ENCODE results near the gene FOXL3.
"Not testable (repeated sequence)": the region's sequence is repeated elsewhere in the genome, so short reads cannot be mapped to it uniquely, and the experiment has no call there.

The FOXL3 gene

DNA sequence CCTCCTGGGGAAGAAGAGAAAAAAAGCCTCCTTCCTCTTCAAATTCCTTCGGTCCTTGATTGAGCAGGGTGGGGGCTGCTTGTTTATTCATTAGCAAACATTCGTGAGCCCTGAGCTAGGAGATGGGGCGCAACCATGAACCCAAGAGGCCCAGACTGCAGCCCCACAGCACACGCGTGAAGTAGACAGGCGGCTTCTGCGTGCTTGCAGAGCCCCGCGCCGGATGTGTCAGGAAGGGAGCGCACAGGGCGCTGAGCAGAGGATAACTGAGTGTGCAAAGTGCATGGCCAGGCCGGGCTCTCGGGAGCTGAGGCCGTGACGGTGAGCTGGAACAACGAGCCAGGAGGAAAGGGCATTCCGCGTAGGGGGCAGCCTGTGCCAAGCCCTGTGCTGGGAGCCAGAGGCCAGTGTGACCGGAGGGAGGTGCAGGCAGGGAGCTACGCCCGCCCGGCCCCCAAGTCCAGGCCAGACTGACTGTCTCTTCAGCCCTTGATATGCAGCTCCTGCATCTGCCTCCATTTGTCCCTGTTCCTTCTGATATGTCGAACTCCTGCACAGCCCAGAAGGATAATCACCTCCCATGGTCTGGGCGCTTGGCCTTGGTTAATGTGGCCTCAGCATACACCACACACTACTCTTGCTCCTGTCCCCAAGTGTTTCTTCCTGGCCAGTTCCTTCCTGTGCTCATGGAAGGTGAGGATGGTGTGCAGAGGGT lies 4.6 kb downstream of the FOXL3 start:
- no peak for DNase-seq
- Histone ChIP-seq H3K36me3 (no peaks in the 10 kb centered on the region), H3K27ac (no peak overlapping the region), H3K27me3 (ENCODE audit: insufficient read depth, low read depth, severe bottlenecking) (peaks cover 44% of the 10 kb centered on the region), H3K4me3 (ENCODE audit: low read depth, low read length) (no peak overlapping the region), H3K9me3 (ENCODE audit: severe bottlenecking) (peaks cover 4% of the 10 kb centered on the region)
- TF ChIP-seq, protein P1, sequence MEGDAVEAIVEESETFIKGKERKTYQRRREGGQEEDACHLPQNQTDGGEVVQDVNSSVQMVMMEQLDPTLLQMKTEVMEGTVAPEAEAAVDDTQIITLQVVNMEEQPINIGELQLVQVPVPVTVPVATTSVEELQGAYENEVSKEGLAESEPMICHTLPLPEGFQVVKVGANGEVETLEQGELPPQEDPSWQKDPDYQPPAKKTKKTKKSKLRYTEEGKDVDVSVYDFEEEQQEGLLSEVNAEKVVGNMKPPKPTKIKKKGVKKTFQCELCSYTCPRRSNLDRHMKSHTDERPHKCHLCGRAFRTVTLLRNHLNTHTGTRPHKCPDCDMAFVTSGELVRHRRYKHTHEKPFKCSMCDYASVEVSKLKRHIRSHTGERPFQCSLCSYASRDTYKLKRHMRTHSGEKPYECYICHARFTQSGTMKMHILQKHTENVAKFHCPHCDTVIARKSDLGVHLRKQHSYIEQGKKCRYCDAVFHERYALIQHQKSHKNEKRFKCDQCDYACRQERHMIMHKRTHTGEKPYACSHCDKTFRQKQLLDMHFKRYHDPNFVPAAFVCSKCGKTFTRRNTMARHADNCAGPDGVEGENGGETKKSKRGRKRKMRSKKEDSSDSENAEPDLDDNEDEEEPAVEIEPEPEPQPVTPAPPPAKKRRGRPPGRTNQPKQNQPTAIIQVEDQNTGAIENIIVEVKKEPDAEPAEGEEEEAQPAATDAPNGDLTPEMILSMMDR (IDR thresholded peaks at IDR 0.05; ENCODE audit: low read depth, low read length): no peak

DNA sequence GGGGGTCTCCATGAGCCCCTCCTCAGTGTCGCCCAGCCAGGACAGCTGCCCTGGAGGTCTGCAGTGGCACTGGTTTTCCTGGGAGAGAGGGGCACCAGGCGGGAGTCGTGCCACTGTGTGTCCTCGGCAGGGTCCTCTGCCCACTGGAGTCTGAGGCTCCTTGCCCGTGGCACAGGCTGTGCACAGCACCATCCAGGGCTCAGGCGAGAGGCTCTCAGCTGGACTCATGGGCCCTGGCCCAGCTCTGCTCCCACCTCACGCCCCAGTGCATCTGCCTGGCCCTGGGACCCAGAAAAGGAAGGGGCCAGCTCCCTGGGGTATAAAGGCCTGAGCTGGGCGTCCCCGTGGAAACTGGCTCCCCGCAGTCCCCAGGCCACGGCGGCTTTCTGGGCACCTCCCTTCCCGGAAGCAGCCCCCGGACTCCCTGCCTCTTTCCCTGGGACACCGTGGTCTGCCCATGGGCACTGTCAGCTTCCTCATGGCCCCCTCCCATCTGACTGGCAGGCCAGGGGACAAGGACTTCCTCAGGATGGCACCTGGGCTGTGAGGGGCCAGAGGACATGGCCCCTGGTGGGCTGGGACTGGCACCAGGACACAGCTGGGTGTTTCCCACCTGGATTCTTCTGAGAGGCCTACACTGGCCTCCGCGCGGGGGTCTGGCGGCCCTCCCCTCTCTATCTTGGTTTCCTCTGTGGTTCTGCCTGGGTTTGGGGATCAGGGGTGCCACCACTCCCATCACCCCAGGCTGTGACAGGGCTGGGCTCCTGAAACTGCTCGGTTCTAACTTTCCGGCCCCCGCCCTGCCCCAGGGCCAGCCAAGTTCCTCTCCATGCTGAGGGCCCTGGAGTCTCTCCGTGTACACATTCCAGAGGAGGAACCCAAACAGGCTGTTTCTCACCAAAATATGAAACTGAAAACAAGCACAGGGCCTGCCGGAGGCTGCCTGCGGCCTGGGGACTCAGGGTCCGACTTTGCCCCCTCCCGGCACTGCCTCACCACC lies 5.5 kb downstream of the FOXL3 start:
- TF ChIP-seq, protein P1 (IDR thresholded peaks at IDR 0.05; ENCODE audit: low read depth, low read length): no peak
- no peak for DNase-seq
- peaks cover 36% of the 10 kb centered on the region for H3K27me3 ChIP-seq (ENCODE audit: insufficient read depth, low read depth, severe bottlenecking)

DNA sequence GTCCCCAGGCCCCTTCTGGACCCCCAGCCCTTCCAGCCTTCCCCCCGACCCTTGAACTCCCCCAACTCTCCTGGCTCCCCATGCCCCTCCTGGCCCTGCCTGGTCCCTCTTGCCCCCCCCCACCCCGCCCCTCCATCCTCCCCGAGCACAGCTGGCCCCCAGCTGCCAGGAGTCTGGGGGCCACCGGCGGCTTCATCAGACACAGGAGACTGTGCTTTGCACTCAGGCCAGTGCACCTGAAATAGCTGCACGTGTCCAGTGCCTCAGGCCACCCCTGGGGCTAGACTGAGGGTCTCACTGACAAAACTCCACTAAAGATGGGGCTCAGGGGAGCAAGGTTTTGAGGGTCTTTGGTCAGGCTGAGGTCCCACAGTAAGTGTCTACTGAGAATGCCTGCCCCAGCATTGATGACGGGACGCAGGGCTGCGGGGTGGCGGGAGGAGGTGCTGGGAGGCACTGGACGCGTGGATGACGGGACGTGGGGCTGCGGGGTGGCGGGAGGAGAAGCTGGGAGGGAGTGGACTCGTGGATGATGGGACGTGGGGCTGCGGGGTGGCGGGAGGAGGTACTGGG lies 6.5 kb downstream of the FOXL3 start:
- Histone ChIP-seq H3K36me3 (no peaks in the 10 kb centered on the region), H3K4me3 (ENCODE audit: low read depth, low read length) (no peak overlapping the region), H3K27me3 (ENCODE audit: insufficient read depth, low read depth, severe bottlenecking) (peaks cover 27% of the 10 kb centered on the region), H3K27ac (no peak overlapping the region), H3K9me3 (ENCODE audit: severe bottlenecking) (no peaks in the 10 kb centered on the region)
- TF ChIP-seq, protein P1 (IDR thresholded peaks at IDR 0.05; ENCODE audit: low read depth, low read length): no peak
- no peak for DNase-seq

More for the DNA sequence above, 5.5 kb downstream of the FOXL3 start:
- H3K9me3 ChIP-seq (ENCODE audit: severe bottlenecking): no peaks in the 10 kb centered on the region
- H3K36me3 ChIP-seq: no peaks in the 10 kb centered on the region
- H3K27ac ChIP-seq: no peak overlapping the region
- H3K4me3 ChIP-seq (ENCODE audit: low read depth, low read length): no peak overlapping the region

DNA sequence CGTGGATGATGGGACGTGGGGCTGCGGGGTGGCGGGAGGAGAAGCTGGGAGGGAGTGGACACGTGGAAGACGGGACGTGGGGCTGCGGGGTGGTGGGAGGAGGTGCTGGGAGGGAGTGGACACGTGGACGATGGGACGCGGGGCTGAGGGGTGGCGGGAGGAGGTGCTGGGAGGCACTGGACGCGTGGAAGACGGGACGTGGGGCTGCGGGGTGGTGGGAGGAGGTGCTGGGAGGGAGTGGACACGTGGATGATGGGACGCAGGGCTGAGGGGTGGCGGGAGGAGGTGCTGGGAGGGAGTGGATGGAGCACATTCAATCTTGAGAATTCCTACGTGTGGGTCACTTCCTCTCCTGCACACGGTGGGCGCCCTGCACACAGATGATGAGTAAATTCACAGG lies 7.2 kb downstream of the FOXL3 start:
- H3K27ac ChIP-seq; H3K36me3 ChIP-seq; DNase-seq; H3K4me3 ChIP-seq (ENCODE audit: low read depth, low read length); H3K9me3 ChIP-seq (ENCODE audit: severe bottlenecking): not testable (repeated sequence)
- peaks cover 21% of the 10 kb centered on the region for H3K27me3 ChIP-seq (ENCODE audit: insufficient read depth, low read depth, severe bottlenecking)

DNA sequence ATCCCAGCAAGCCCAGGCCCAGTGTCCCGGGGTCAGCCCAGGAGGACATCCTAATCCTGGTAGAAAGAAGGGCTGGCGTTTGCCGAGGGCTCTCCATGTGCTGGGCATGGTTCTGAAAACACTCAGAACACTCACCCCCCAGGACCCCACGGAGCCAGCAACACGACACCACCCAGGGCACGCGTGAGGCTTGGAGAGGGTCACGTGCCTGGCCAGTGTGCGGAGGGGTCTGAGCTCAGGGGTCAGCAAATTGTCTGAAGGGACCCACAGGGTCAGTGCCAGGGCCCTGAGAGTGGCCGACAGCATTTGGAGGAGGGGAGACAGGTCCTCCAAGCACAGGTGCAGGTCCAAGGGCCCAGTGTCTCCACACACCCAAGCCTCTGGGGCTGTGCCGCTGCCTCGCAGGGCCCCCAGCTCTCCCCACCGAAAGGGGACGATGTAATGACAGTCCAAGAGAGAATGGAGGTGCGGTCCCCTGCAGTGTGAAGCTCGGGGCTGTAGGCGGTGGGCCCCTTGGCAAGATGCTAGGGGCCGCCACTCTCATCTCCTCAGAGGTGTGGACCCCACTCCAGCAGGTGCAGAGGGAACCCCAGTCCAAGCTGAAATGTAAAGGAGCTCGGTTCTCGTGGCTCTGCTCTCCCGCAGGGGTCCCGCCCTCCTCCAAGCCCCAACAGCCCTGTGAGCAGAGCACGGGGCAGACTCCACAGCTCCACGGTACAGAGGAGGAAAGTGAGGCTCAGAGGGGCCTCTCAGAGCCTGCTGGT lies 7.8 kb downstream of the FOXL3 start:
- Histone ChIP-seq H3K27ac (no peak overlapping the region), H3K27me3 (ENCODE audit: insufficient read depth, low read depth, severe bottlenecking) (peaks cover 14% of the 10 kb centered on the region), H3K4me3 (ENCODE audit: low read depth, low read length) (no peak overlapping the region), H3K9me3 (ENCODE audit: severe bottlenecking) (no peaks in the 10 kb centered on the region), H3K36me3 (no peaks in the 10 kb centered on the region)
- DNase-seq: no peak
- TF ChIP-seq, protein P1 (IDR thresholded peaks at IDR 0.05; ENCODE audit: low read depth, low read length): no peak

Measured in WERI-Rb-1 (cell line).